DOHH2 (cell line): ENCODE measurements around the gene PSME4.
"Not testable (repeated sequence)": the region's sequence is repeated elsewhere in the genome, so short reads cannot be mapped to it uniquely, and the experiment has no call there.

Source experiments
- H3F3A ChIP-seq: fragments of 200-600 bp; sonication (generic), shearing (Covaris generic); 2 replicates; pipeline ENCODE4 v1.6.0; 2016; ENCODE audit warnings: antibody characterized with exemption, mild to moderate bottlenecking; ENCODE audit not compliant: control insufficient read depth, insufficient read depth
- H3K27ac ChIP-seq: fragments of 200-600 bp; sonication (generic); 2 replicates; pipeline ENCODE4 v1.5.1; 2014; ENCODE audit warnings: low read depth, mild to moderate bottlenecking, low read length, moderate library complexity
- H3K27me3 ChIP-seq: fragments of 200-600 bp; sonication (generic); 2 replicates; pipeline ENCODE4 v1.6.1; 2014; ENCODE audit warnings: mild to moderate bottlenecking, low read length, mixed read lengths; ENCODE audit not compliant: control insufficient read depth
- H3K36me3 ChIP-seq: fragments of 200-600 bp; sonication (generic); 2 replicates; pipeline ENCODE4 v1.6.1; 2014; ENCODE audit warnings: mild to moderate bottlenecking, low read length, moderate library complexity, mixed read lengths; ENCODE audit not compliant: control insufficient read depth
- H3K4me1 ChIP-seq: fragments of 200-600 bp; sonication (generic); 2 replicates; pipeline ENCODE4 v1.6.1; 2014; ENCODE audit warnings: mild to moderate bottlenecking, low read length, mixed read lengths; ENCODE audit not compliant: control insufficient read depth
- H3K4me2 ChIP-seq: fragments of 200-600 bp; sonication (generic); 2 replicates; pipeline ENCODE4 v1.6.0; 2014; ENCODE audit warnings: mild to moderate bottlenecking, low read length, moderate library complexity
- H3K4me3 ChIP-seq: fragments of 200-600 bp; sonication (generic); 2 replicates; pipeline ENCODE4 v1.5.1; 2014; ENCODE audit warnings: mild to moderate bottlenecking, low read length, mixed read lengths
- H3K79me2 ChIP-seq: fragments of 200-600 bp; sonication (generic); 2 replicates; pipeline ENCODE4 v1.6.1; 2014; ENCODE audit warnings: mild to moderate bottlenecking, low read length, mixed read lengths; ENCODE audit not compliant: control insufficient read depth
- H3K9me2 ChIP-seq: fragments of 200-600 bp; sonication (generic); replicated peaks from 2 replicates; pipeline ENCODE4 v1.6.1; 2014; ENCODE audit warnings: mild to moderate bottlenecking, low read length, mixed read lengths; ENCODE audit not compliant: control insufficient read depth
- H3K9me3 ChIP-seq: fragments of 200-600 bp; sonication (generic); 2 replicates; pipeline ENCODE4 v1.6.1; 2014; ENCODE audit warnings: antibody characterized with exemption, low read length, mixed read lengths; ENCODE audit not compliant: control insufficient read depth, insufficient read depth
- H4K20me1 ChIP-seq: fragments of 200-600 bp; sonication (generic); 2 replicates; pipeline ENCODE4 v1.6.0; 2014; ENCODE audit warnings: low read depth, mild to moderate bottlenecking, antibody characterized with exemption, low read length, moderate library complexity; ENCODE audit not compliant: control insufficient read depth, insufficient read depth
- CTCF ChIP-seq: fragments of 200-600 bp; sonication (generic); IDR thresholded peaks from one replicate; pipeline ENCODE4 v1.5.1; 2014; ENCODE audit warnings: antibody characterized with exemption, mild to moderate bottlenecking, low read depth, low read length; ENCODE audit not compliant: poor library complexity, severe bottlenecking
- EZH2phosphoT487 ChIP-seq: fragments of 200-600 bp; sonication (generic); IDR thresholded peaks from 2 replicates; pipeline ENCODE4 v1.6.1; 2017; ENCODE audit warnings: borderline replicate concordance, mild to moderate bottlenecking, antibody characterized with exemption, low read length, moderate library complexity, mixed read lengths

The PSME4 gene

GRCh38 chr2:53843595-53843994 is 127.2 kb downstream of the PSME4 start:
- TF ChIP-seq CTCF = no peak
- H3K4me1 ChIP-seq = 0 out of 2 replicates have a peak, but pooled peaks cover 3% of the 10 kb centered on the region
- no peak overlapping the region for H3K4me3 ChIP-seq
- H3K9me3 ChIP-seq = no peaks in the 10 kb centered on the region
- no peaks in the 10 kb centered on the region for H3K9me2 ChIP-seq
- no peaks in the 10 kb centered on the region for H4K20me1 ChIP-seq
- no peak overlapping the region for H3K27ac ChIP-seq
- no peaks in the 10 kb centered on the region for H3F3A ChIP-seq
- no peak overlapping the region for H3K4me2 ChIP-seq
- H3K79me2 ChIP-seq = no peaks in the 10 kb centered on the region
- H3K36me3 ChIP-seq = no peaks in the 10 kb centered on the region
- no peaks in the 10 kb centered on the region for H3K27me3 ChIP-seq

GRCh38 chr2:53842891-53843290 is 127.9 kb downstream of the PSME4 start:
- Histone ChIP-seq H3K4me1 (0 out of 2 replicates have a peak, but pooled peaks cover 3% of the 10 kb centered on the region), H3K36me3 (no peaks in the 10 kb centered on the region), H3K9me2 (no peaks in the 10 kb centered on the region), H3K27me3 (no peaks in the 10 kb centered on the region), H3K4me3 (no peak overlapping the region), H3K4me2 (no peak overlapping the region), H3F3A (no peaks in the 10 kb centered on the region), H3K27ac (no peak overlapping the region), H4K20me1 (no peaks in the 10 kb centered on the region), H3K79me2 (no peaks in the 10 kb centered on the region), H3K9me3 (no peaks in the 10 kb centered on the region)
- no peak for TF ChIP-seq CTCF
- no peak for TF ChIP-seq EZH2phosphoT487

GRCh38 chr2:53841651-53842050 is 129.1 kb downstream of the PSME4 start:
- H3K27ac ChIP-seq, H3K36me3 ChIP-seq, H3K4me2 ChIP-seq, H3K27me3 ChIP-seq, H4K20me1 ChIP-seq, H3K9me3 ChIP-seq, H3F3A ChIP-seq, H3K79me2 ChIP-seq, H3K4me1 ChIP-seq, H3K4me3 ChIP-seq, H3K9me2 ChIP-seq: not testable (repeated sequence)

GRCh38 chr2:53840580-53840979 is 130.2 kb downstream of the PSME4 start:
- Histone ChIP-seq H3K9me3 (no peaks in the 10 kb centered on the region), H3K27ac (no peak overlapping the region), H3K9me2 (no peaks in the 10 kb centered on the region), H3K4me1 (0 out of 2 replicates have a peak, but pooled peaks cover 3% of the 10 kb centered on the region), H3K27me3 (no peaks in the 10 kb centered on the region), H3K4me3 (no peak overlapping the region), H3K4me2 (no peak overlapping the region), H3K79me2 (no peaks in the 10 kb centered on the region), H4K20me1 (no peaks in the 10 kb centered on the region), H3K36me3 (no peaks in the 10 kb centered on the region), H3F3A (no peaks in the 10 kb centered on the region)
- TF ChIP-seq EZH2phosphoT487 (no peak), CTCF (no peak)

- H3K4me3 ChIP-seq, H3F3A ChIP-seq, H3K9me3 ChIP-seq, H4K20me1 ChIP-seq, H3K4me1 ChIP-seq, H3K79me2 ChIP-seq, H3K27me3 ChIP-seq, H3K36me3 ChIP-seq, H3K27ac ChIP-seq, H3K4me2 ChIP-seq, H3K9me2 ChIP-seq: not testable (repeated sequence)
Observed at GRCh38 chr2:53829980-53830290, 140.9 kb downstream of the PSME4 start.
